OCI-LY7 (cell line): ENCODE measurements around the gene CFAP74. TPM values are rescaled to one million over a fixed set of nuclear protein-coding genes. Genes with fewer than 3 reads are reported as not detected.

ENCODE experiments used
- BruUV-seq: library from RNA; stranded (reverse); fragments of 400-500 nt; replicated peaks from 2 replicates; lab custom pipeline; 2021; lab: Mats Ljungman, UMichigan
- CTCF ChIA-PET: fragments of 300-600 bp; sonication (Branson Sonifier 250); formaldehyde crosslinking; loops from one replicate; lab custom pipeline; 2022; ENCODE audit warnings: antibody characterized with exemption; ENCODE audit not compliant: unreplicated experiment; lab: Charles Lee
- POLR2A ChIA-PET: fragments of 300-600 bp; sonication (Branson Sonifier 250); formaldehyde crosslinking; loops from one replicate; lab custom pipeline; 2022; ENCODE audit warnings: antibody characterized with exemption; lab: Charles Lee
- DNase-seq: peaks from one replicate; pipeline ENCODE4 v3.0.0-alpha.2; 2015; ENCODE audit warnings: low spot score
- H2AFZ ChIP-seq: fragments of 200-600 bp; sonication (generic), shearing (Covaris generic); 2 replicates; pipeline ENCODE4 v1.6.1; 2014; ENCODE audit warnings: mild to moderate bottlenecking, antibody characterized with exemption, low read length, moderate library complexity
- H3K27ac ChIP-seq: fragments of 200-600 bp; sonication (generic); 2 replicates; pipeline ENCODE4 v1.5.1; 2014; ENCODE audit warnings: mixed run types, low read depth, mild to moderate bottlenecking, moderate library complexity, low read length, inconsistent platforms; ENCODE audit not compliant: poor library complexity, severe bottlenecking
- H3K36me3 ChIP-seq: fragments of 200-600 bp; sonication (generic); 2 replicates; pipeline ENCODE4 v1.6.1; 2014; ENCODE audit warnings: mild to moderate bottlenecking, antibody characterized with exemption, low read length, moderate library complexity, mixed read lengths; ENCODE audit not compliant: insufficient read depth
- H3K4me1 ChIP-seq: fragments of 200-600 bp; sonication (generic); 2 replicates; pipeline ENCODE4 v1.5.1; 2014; ENCODE audit warnings: mild to moderate bottlenecking, low read length; ENCODE audit not compliant: insufficient read depth, poor library complexity, severe bottlenecking
- H3K4me2 ChIP-seq: fragments of 200-600 bp; sonication (generic); 2 replicates; pipeline ENCODE4 v1.6.1; 2014; ENCODE audit warnings: mild to moderate bottlenecking, low read length
- H3K4me3 ChIP-seq: fragments of 200-600 bp; sonication (generic); 2 replicates; pipeline ENCODE4 v1.5.1; 2014; ENCODE audit warnings: mild to moderate bottlenecking, low read depth, low read length; ENCODE audit not compliant: poor library complexity, severe bottlenecking
- H3K79me2 ChIP-seq: fragments of 200-600 bp; sonication (generic); 2 replicates; pipeline ENCODE4 v1.6.1; 2016; ENCODE audit warnings: low read depth, mild to moderate bottlenecking, low read length, moderate library complexity, mixed read lengths; ENCODE audit not compliant: insufficient read depth
- H3K9me2 ChIP-seq: fragments of 200-600 bp; sonication (generic); 2 replicates; pipeline ENCODE4 v1.6.1; 2016; ENCODE audit warnings: mild to moderate bottlenecking, low read length, mixed read lengths; ENCODE audit not compliant: insufficient read depth
- H3K9me3 ChIP-seq: fragments of 200-600 bp; sonication (generic); 2 replicates; pipeline ENCODE4 v1.6.1; 2014; ENCODE audit warnings: mild to moderate bottlenecking, mixed run types, low read length, mixed read lengths
- H4K20me1 ChIP-seq: fragments of 200-600 bp; sonication (generic); 2 replicates; pipeline ENCODE4 v1.6.1; 2014; ENCODE audit warnings: mild to moderate bottlenecking, antibody characterized with exemption, low read length, moderate library complexity, mixed read lengths; ENCODE audit not compliant: insufficient read depth
- EZH2phosphoT487 ChIP-seq: fragments of 200-600 bp; sonication (generic); IDR thresholded peaks from 2 replicates; pipeline ENCODE4 v1.6.1; 2018; ENCODE audit warnings: low read depth, borderline replicate concordance, mild to moderate bottlenecking, mixed run types, antibody characterized with exemption, low read length, moderate library complexity, mixed read lengths
- intact Hi-C: fragments of 100-400 bp; cut with micrococcal nuclease; formaldehyde crosslinking; loops from one replicate; pipeline ENCODE4 v1.10.0; 2022; ENCODE audit not compliant: unreplicated experiment
- total RNA-seq, 2 experiments: library from RNA; depleted of rRNA in 1 of 2; stranded (reverse); fragments of >200 nt in 1 of 2; shearing (Covaris generic) in 1 of 2; gene quantifications; 2 replicates each; pipeline ENCODE4 v1.2.3, GENCODE V29; 2014 to 2022
- TF ChIP-seq, protein P1 (sequence below): fragments of 200-600 bp; sonication (generic); conservative IDR thresholded peaks from 2 replicates; pipeline ENCODE4 v1.5.1; 2014; ENCODE audit warnings: mild to moderate bottlenecking, antibody characterized with exemption, low read length, moderate library complexity, mixed read lengths

The CFAP74 gene
- total RNA-seq, 2 experiments from 2014 or later = not detected

DNA sequence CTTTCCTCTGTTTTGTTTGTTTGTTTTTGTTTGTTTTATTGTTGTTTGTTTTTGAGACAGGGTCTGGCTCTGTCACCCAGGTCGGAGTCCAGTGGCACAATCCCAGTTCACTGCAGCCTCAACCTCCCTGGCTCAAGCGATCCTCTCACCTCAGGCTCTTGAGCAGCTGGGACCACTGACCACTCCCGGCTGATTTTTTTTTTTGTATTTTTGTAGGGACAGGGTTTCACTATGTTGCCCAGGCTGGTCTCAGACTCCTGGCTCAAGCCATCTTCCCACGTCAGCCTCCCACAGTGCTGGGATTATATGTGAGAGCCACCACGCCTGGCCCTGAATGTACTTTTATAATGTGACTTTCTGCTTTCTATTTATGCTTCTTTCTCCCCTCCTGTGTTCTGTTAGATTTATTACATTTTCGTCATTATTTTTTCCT lies 93.5 kb downstream of the CFAP74 start:
- no peaks in the 10 kb centered on the region for H3K79me2 ChIP-seq
- TF ChIP-seq, protein P1, sequence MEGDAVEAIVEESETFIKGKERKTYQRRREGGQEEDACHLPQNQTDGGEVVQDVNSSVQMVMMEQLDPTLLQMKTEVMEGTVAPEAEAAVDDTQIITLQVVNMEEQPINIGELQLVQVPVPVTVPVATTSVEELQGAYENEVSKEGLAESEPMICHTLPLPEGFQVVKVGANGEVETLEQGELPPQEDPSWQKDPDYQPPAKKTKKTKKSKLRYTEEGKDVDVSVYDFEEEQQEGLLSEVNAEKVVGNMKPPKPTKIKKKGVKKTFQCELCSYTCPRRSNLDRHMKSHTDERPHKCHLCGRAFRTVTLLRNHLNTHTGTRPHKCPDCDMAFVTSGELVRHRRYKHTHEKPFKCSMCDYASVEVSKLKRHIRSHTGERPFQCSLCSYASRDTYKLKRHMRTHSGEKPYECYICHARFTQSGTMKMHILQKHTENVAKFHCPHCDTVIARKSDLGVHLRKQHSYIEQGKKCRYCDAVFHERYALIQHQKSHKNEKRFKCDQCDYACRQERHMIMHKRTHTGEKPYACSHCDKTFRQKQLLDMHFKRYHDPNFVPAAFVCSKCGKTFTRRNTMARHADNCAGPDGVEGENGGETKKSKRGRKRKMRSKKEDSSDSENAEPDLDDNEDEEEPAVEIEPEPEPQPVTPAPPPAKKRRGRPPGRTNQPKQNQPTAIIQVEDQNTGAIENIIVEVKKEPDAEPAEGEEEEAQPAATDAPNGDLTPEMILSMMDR = no peak
- no peak for TF ChIP-seq EZH2phosphoT487
- intact Hi-C loops = no loop called here
- H3K9me3 ChIP-seq = no peaks in the 10 kb centered on the region
- H3K4me3 ChIP-seq = peak overlapping the region; percentile 61
- H2AFZ ChIP-seq = no peak overlapping the region
- peak overlapping the region; percentile 36 for H3K4me2 ChIP-seq
- no TSS peak for BruUV-seq
- ChIA-PET CTCF (interaction anchor here (0.5 kb wide), 1 partner anchor 130 kb away, joined by 4 read pairs; no protein-coding TSS in a partner anchor), POLR2A (interaction anchor here (2.9 kb wide), 1 partner anchor 130 kb away, joined by 8 read pairs; no protein-coding TSS in a partner anchor)
- no peaks in the 10 kb centered on the region for H3K9me2 ChIP-seq
- H3K36me3 ChIP-seq = no peaks in the 10 kb centered on the region
- H4K20me1 ChIP-seq = no peaks in the 10 kb centered on the region
- peaks cover 40% of the 10 kb centered on the region for H3K4me1 ChIP-seq
- no peak for DNase-seq
- H3K27ac ChIP-seq = no peak overlapping the region

DNA sequence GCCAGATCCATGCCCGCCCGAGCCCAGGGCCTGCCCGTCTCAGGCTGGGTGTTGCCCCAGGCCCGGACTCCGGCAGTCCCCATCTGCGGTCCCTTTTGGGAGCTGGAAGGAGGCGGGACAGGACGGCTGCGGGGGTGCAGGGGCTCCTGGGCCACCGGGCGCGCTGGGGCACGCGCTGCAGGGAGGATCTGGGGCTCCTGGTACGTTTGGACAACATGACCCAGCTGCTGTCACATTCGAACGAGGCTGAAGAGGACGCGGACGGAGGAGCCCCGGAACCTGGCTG lies 95.1 kb downstream of the CFAP74 start:
- Histone ChIP-seq H3K4me2 (peak overlapping the region; percentile 92), H3K9me3 (no peaks in the 10 kb centered on the region), H3K27ac (peak overlapping the region; percentile 78), H4K20me1 (no peaks in the 10 kb centered on the region), H3K79me2 (no peaks in the 10 kb centered on the region), H3K36me3 (no peaks in the 10 kb centered on the region), H3K9me2 (no peaks in the 10 kb centered on the region), H3K4me1 (peaks cover 40% of the 10 kb centered on the region), H2AFZ (peak overlapping the region; percentile 17; the same call in 1 of the 2 replicates), H3K4me3 (peak overlapping the region; percentile 76)
- TF ChIP-seq EZH2phosphoT487 = no peak
- TF ChIP-seq, protein P1 = no peak
- TSS peak; percentile 81 for BruUV-seq
- DNase-seq = no peak
- ChIA-PET POLR2A (interaction anchor here (0.6 to 2.9 kb wide), 7 partner anchors 9 to 190 kb away, joined by 3 to 8 read pairs (median 4); no protein-coding TSS in a partner anchor), CTCF (interaction anchor here (0.6 to 1.2 kb wide), 4 partner anchors 10 to 129 kb away, joined by 3 to 7 read pairs (median 5); no protein-coding TSS in a partner anchor)
- intact Hi-C loops = loop anchor here (5.0 kb wide), 1 partner anchor 186 kb away; the partner anchor contains the start of gene CDK11A
